GM19455 (cell line): Measurements from ENCODE around the gene PEMT.

Experiments used
- ATAC-seq: cut with Tn5 transposase; IDR thresholded peaks from one replicate; pipeline ENCODE4 v1.9.1; 2021; ENCODE audit not compliant: unreplicated experiment

PEMT gene

DNA sequence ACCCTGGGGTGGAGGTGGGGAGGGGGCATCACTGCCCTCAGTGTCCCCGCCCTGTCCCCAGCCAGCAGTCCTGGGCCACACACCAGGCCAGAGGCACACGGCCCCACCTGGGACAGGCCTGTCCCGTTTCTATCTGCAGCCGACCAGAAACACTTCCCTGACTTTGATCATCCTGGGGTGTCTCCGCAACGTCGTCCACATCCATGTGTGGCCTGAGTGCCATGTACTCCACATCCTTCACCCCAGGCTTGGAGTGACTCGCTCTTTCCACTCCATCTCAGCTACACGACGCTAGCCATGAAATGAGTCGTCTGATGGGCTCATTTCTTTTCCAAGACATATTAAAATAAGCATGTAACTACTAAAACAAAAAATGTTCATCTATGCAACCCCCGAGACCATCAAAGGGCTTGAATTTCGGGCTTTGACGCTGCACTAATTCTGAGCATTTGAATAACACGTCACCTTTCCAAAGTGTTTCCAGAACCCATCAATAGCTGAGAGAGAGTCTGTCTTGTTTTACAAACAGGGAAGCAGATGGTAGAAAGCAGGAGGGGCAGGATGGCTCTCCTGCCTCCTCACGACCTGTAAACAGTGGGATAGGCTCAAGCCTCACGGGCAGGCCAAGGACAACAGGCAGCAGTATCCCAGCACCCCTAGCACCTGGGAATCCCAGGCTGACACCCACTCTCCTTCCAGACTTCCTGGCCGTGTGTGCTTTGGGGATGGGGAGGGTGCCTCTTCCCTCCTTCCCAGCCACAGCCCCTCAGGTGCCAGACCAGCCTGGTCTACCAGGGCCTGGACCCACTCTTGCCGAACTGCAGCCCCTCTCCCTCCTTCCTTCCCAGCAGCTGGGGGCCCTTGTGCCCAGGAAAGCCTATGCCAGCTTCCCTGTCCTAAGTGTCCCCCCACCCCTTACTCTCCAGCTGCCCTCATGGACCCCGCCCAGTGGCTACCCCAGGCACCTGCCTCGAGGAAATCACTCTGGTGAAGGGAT is 75.3 kb downstream of the PEMT start:
- no peak for ATAC-seq

DNA sequence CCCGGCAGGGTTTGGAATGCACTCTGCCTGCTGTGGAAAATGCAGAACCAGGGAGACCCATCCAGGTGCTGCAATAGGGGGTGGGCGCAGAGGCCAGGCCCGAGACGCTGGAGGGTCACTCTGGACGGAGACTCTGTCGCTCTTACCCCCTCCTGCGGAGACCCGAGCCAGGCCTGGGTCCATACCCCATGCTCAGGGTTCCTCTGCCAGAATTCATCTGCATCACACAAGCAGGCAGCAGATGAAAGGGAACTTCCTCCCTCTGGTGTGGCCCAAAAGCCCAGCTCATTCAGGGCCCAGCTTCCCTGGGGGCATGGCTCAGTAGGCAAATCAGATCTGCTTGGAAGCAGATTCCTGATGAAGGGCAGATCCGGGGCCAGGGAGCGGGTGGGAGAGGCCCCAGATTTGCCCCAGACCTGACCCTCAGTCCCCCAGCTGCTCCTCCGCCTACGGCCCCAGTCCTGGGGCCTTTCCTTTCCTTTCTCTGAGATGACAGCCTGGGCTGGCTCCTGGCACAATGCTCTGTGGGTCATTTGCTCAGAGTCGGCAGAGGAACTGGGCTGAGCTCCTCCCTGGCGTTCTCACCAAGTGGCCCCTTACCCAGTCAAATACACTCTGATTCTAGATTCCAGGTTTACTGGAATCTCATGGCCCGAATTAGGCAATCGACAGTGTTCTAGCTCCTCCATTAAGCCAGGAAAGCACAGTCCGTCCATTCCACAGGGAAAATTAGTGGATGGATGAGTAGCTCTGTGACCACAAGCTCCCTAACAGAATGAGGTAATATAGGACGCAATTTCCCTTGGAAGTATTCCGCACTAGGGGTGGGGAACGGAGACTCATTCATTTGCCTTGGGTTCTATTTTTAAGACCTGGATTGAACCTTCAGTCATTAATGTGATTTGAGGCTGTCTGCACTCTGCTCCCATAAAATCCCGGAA is 76.2 kb downstream of the PEMT start:
- no peak for ATAC-seq

DNA sequence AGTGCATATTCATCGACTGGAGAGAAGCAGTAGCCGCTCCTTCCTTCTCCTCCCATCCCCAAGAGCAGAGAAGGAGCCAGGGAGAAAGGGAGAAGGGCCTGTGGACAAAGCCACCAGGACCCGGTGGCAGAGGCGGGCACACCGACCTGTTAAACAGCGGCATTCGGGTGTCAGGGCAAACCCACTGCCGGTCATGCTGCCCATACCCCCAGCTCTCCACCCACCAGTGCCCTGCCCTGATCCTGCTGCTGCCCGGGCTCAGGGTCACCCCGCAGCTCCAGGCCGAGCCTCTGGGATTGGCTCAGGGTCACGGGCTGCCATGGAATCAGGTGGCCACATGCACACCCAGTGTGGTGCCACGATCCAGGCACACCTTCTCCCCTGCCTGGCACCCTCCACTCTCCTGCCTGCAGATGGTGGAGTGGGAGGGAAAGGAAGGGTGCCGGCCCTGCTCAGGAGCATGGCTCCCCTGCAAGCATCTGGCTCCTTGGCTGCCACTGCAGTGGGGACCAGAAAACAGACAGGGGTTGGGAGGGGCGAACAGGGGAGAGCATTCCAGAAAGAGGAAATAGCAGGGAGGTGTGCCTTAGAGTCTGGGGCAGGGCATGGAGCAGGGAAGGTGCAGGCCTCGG is 77.0 kb downstream of the PEMT start:
- ATAC-seq, result no peak

DNA sequence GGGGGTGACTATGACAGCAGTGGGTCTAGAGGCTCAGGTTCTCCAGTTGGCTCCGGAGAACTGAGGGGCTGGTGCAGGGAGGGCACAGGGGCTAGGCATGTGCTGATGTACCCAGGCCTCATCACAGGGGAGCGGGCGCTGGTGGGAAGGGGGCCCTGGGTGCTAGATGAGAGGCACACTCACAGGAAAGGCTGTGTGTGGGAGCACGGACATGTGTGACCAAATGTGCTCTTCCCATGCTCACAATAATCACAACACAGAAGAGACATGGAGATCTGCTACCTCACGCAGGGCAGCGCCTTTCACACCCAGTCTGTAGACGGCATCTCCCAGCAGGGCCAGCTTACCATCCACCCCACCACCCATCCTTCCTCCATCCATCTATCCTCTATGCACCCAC is 77.9 kb downstream of the PEMT start:
- no peak for ATAC-seq

DNA sequence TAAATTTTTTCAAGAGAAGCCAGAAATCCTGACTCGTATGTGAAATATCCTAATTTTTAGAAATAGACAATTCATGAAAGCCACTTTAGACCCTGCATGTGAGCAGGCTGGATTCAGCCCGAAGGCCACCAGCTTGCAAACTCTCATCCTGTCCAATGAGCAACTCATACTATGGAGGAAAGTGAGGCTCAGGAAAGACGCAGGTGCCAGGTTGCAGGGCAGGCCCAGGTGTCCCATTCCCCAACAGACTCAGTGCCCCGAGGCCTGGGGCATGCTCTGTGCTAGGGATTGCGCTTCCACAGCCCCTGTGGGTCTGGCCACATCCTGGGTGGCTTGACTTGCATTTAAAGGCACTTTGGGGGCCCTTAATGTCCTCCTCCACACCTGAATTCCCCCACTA is 78.6 kb downstream of the PEMT start:
- no peak for ATAC-seq

DNA sequence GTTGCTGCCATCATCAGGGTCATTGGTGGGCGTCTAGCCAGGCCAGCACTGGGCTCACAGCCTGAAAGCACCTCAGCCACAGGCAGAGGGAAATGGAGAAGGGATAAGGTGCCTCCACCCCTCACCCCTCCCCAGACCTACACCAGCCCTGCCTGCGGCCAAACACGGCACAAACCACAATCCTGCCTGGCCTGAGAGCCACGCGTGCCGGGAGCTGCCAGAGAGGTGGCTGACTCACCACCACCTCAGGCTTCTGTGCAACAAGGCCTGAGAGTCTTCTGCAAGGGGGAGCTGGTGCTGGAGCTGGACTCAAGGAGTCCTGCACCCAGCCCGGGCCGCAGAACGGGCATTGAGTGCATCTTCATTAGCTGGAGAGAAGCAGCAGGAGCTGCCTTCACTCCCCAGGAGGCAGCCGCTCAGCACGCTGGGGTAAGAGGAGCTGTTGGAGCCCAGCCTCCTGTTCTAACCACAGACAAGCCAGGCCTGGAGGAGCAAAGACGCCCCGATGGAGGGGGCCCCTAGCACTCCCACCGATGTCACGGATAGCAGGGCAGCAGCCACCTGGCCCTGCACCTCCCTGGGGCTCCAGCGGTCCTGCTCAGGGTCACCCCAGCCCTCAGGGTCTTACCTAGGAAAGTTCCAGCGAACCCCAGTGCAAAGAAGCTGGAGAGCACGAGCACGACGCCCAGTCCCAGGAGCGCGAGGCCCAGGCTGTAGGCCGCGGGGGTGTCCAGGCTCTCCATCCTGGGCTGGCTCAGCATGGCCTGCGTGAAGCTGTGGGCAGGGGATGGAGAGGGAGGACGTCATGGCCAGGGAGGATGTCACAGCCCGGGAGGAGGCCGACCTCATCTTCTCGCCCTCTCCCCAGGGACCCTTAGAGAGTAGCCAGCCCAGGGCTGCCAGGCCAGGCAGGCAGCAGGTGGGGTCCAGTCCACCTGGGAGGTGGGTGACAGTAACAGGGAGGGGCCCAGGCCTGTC is 79.3 kb downstream of the PEMT start:
- no peak for ATAC-seq

DNA sequence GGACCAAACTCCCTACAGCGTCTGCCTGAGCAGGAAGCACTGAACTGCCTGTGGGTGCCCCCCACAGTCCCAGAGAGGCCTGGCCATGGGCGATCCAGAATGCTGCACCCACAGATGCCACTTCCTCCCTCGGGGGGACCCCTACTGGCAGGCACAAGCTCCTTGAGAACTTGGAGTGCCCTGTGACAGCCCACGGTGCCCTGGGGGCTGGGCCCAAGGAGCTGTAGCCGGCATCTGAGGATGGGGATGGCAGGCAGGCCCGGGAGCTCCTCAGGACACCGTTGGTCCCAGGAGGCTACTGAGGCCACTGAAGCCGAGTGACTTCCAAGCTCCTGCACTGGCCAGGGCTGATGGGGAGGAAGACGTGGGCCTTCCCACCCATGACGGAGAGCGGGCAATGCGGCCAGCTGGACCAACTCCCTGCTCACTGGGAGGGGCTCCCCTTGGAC is 80.2 kb downstream of the PEMT start:
- no peak for ATAC-seq

DNA sequence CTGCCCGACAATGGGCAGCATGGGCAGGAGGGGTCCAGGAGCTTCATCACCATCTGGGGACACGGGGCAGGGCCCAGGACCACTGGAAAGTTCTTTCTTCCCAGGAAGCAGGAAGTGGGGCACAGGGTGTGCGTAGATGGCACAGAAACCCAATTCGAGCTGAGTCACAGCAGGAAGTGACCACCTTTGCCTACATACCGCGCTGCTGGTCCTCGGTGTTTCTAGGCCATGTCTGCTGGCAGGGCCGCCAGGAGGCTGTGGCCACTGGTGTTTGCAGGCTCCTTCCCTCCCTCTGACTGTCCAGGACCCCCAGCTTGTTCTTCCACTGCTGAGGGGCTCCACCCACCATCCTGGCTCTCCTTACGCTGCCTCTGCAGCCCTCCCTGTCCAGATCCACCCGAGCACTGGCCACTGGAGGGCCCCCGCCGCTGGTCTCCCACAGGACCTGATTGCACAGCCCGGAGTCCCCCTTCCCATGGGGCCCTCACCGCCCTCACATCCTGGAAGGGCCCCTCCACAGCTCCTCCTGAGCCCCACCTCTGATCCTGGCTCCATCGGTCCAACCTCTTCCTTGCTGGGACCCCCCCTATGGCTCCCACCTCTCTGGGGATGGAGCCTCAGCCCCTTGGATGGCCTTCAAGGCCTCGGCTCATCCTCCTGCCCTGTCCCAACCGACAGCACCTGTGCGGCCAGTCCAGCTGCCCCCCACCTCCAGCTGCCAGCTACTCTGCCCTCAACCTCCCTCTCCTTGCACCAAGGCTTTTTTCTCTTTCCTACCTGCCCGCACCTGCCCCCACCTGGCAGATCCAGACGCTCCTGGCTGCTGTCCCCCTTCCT is 80.8 kb downstream of the PEMT start:
- ATAC-seq, result no peak

DNA sequence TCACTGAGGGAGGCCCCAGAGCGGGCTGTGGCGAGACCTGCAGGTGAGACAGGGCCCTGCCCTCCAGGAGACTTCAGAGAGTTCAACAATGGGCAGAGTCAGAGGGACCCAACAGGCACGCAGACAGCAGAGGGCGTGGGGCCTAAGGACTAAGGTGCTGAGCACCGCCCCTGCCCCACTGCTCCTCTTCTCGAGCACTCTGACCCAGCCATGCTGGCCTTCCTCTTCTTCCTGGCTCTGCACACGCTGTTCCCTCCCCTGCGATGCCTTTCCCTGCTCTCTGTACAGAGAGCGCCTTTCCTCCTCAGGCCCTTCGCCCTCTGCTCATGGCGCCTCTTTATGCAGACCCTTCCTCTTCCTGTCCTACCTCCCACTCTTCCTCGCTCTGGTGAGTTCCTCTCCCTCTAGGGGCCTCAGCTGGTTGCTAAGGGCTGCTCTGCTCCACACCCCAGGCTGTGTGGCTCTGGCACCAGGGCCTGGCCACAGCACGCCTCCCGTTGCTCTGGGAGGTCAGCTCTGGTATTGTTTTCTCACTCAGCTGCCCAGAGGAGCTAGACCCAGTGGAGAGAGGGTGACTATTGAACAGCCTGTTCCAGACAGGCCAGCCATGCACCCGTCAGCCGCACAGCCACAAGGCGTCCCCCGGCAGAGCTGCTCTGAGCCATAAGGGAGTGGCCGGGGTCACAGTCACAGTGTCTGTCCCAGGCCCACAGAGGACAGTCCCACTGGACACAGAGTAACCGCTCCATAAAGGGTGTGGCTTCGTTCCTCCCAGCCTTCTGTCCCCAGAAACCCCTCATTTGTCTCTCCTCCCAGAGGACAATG is 81.7 kb downstream of the PEMT start:
- no peak for ATAC-seq

DNA sequence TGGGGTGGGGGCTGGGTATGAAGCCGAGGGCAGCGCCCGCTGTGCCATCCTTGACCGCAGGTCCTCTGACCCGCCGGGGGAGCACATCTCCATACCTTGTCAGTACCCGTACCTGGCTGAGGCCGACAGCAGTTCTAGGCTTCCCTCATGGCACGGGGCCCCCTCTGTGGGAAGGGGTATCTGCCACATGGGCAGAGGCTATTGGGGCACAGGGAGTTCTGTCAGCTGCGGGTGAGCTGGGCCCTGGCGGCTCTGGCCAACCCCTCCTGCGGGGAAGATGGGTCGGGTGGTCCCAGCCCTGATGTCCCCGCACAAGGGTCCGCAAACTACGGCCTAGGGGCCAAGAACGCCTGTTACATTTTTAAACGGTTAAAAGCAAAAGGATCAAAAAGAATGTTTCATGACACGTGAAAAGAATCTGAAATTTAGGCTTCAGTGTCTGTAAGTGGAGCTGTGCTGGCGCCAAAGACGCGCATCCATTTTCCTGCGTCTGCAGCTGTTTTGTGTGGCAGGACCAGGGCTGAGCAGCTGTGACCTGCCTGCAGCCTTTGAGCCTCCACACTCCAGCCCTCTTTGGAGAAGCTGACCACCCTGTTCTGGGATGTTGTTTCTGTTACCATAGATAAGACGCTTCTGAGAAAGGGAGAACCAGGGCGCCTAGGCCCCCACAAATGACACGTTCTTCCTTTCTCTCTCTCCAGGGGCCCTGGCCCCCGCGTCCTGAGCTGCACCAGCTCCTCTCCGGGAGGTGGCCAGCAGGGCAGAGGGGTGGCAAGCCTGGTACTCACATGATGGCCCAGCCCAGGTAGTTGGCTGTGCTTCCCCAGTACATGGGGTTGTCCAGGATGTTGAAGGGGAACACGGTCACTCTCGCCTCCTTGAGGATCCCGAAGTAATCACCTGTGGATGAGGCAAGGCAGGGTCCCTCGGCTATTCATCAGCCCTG is 82.6 kb downstream of the PEMT start:
- ATAC-seq, result no peak

DNA sequence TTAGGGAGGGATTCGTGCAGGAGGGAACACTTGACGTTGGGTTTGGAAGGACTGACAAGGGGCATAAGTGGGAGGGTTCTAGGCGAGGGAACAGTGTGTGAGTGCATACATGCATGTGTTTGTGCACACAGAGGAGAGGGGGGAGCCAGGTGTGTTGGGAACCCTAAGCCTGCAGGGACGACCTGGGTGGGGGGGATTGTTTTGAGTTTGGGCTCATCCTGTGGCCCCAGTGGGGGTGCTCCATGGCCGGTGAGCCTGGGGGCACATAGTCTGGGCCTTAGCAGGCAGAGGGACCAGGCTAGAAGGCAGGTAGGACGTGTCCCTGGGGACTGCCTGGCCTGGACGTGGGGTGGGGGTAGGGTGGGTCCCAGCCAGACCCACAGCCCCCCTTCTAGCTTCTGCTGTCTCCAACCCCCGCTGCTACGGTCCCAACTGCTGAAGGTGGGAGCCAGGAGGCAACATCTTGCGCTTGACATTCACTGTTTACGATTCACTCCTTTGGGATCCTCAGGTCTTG is 83.4 kb downstream of the PEMT start:
- ATAC-seq, result no peak

DNA sequence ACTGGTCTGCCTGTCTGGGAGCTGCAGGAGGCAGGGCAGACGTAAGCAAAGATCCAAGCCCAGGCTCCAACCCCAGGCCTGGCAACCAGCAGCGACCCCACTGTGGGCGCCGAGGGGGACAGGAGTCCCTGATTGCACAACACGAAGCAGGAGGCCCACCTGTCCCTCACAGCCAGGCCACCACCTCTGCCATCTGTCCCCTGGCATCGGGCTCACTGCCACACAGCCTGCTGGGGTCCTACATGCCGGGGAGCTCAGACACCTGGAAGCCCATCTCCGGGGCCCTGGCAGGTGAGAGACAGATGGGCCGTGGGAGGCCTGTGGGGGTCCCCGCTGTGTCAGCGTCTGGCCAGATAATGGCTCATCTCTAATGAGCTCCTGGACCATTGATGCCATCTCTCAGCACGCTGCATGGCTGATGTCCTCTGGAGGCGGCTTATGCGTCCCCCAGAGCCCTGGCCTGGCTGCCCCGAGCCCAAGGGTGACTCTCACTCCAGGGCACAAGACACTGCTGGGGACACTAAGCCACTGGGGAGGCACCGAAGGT is 84.0 kb downstream of the PEMT start:
- ATAC-seq, result no peak

DNA sequence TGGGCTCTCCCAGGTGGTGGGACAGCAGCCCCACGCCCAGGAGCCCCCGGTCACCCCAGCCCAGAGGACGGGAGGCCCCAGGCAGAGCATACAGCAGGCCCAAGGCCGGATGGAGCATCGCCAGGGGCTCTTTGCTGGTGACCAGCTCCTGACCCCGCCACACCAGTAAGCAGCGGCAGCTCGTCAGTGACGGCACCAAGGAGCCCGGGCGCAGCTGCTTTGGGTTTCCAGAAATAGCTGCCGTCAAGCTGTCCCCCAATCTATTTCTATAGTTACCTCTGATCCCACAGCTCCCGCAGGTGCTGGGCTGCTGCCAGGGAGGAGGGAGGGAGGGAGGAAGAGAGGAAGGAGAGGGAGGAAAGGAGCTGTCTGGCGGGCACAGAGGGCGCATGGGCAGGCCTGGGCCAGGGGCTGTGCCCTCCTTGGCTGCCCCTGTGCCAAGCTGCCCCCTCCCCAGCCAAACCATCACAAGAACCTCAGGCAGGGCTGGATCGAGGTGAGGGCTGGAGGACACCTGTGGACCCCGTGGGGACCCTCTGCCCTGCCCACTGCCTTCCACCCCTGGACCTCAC is 84.5 kb downstream of the PEMT start:
- ATAC-seq, result no peak

DNA sequence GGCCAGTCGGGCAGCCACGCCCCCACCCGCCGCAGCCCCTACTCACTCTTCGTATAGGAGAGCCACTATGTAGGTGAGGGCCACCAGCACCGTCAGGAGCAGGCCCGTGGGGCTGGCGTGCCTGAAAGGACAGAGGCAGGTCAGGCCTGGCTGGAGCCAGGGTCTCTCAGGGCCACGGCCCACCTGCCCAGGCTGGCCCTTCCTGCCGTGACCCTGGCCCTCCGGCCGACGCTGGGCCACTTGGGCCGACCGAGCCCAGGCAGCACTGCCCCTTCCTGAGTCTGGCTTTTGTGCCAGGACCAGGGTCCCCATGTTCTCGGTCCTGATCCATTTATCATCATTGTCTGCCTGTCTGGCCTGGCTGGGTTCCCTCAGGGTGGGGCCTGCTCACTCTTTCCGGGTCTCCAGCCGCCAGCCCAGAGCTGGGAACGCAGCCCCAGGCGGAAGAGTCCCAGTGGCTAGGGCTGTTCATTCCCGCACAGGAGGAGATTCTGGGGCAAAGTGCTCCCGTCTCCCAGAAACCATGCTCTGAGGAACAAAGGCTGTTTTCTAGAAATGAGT is 85.2 kb downstream of the PEMT start:
- ATAC-seq, result no peak

DNA sequence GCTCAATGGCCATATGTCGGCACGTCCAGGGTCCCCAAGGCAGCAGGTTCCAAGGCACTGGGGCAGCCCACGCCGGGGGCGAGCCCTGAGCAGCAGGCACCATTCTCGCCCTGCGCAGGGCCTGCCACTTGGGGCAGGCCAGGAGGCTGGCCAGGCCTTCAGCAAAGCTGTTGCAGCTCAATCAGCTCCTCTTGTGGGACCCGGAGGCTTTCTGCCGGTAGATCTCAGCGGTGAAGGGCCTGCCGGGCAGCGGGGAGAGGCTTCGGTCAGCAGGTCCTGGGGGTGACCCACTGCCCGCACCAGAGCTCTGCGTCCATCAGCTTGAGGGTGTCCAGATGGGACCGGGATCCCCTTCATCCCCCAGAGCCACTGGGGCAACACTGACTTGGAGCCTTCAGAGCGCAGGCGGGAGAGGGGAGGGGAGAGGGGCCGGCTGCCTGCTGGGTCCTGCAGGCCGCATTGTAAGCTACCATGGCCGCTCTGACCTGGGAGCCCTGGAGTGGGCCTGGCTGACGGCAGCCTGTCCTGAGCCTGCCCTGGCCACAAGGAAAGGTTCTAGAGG is 85.8 kb downstream of the PEMT start:
- no peak for ATAC-seq

DNA sequence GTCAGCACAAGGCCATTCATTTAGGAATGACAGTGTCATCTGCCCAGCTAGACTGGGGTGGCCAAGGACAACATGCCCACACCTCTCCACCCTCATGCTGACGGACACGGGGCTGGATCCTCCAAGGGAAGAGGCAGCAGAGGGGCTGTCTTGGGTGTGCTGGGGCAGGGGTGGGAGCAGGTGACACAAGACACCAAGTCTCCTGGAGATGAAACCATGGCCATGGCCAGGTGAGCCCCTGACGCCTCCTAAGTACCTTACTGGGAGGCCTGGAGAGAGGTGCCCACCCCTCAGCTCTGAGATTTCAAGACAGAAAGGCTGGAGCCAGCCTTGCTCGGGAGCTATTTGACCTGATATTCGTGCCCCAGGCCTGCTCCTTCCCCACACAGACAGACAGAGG is 86.4 kb downstream of the PEMT start:
- ATAC-seq, result no peak
